Ascending aorta (tissue), 2 donors: ENCODE results near the gene CYP27C1. TPM values are rescaled to one million over a fixed set of nuclear protein-coding genes. Genes with fewer than 3 reads are reported as not detected.

Experiments
- DNase-seq, 2 donors: peaks; one replicate each; pipeline ENCODE4 v3.0.0-alpha.2; 2019; ENCODE audit warnings: low spot score in 2 of 2
- H3K27ac ChIP-seq, 2 donors: fragments of 200-600 bp; sonication (generic); one replicate each; pipeline ENCODE4 v1.5.1; 2016 to 2017; ENCODE audit warnings: mild to moderate bottlenecking in 1 of 2
- H3K27me3 ChIP-seq: fragments of 200-600 bp; sonication (generic); one replicate; pipeline ENCODE4 v1.5.1; 2017
- H3K36me3 ChIP-seq, 2 donors: fragments of 200-600 bp; sonication (generic); one replicate each; pipeline ENCODE4 v1.5.1; 2016
- H3K4me1 ChIP-seq, 2 donors: fragments of 200-600 bp; sonication (generic); one replicate each; pipeline ENCODE4 v1.5.1; 2016 to 2017; ENCODE audit warnings: mild to moderate bottlenecking in 1 of 2
- H3K4me3 ChIP-seq, 2 donors: fragments of 200-600 bp; sonication (generic); one replicate each; pipeline ENCODE4 v1.5.1; 2016 to 2017; ENCODE audit warnings: mild to moderate bottlenecking in 1 of 2
- H3K9me3 ChIP-seq, 2 donors: fragments of 200-600 bp; sonication (generic); one replicate each; pipeline ENCODE4 v1.5.1; 2016
- CTCF ChIP-seq, 3 experiments: fragments of 200-600 bp in 2 of 3; fragments of 450-650 bp in 1 of 3; sonication (generic) in 2 of 3; IDR thresholded peaks; one replicate each; pipeline ENCODE4 v1.5.1; 2016 to 2019; ENCODE audit warnings: antibody characterized with exemption in 3 of 3, mild to moderate bottlenecking in 1 of 3, moderate library complexity in 1 of 3
- intact Hi-C: fragments of 100-400 bp; cut with DNase I; formaldehyde crosslinking; loops from one replicate; pipeline ENCODE4 v1.15.1; 2023
- total RNA-seq: library from RNA; depleted of rRNA; stranded (reverse); fragments of >200 nt; gene quantifications from one replicate; pipeline ENCODE4 v1.1.0, GENCODE V29; 2016

CYP27C1 gene
- total RNA-seq, 1 donor from 2014 or later, result not detected

GRCh38 chr2:127187081-127187775, 32.9 kb downstream of the CYP27C1 start:
- Histone ChIP-seq H3K9me3 (no peaks in the 10 kb centered on the region), H3K27me3 (no peaks in the 10 kb centered on the region), H3K36me3 (no peaks in the 10 kb centered on the region), H3K27ac (no peak overlapping the region), H3K4me1 (no peaks in the 10 kb centered on the region), H3K4me3 (no peak overlapping the region)
- intact Hi-C loops, result no loop called here
- no peak for TF ChIP-seq CTCF (IDR thresholded peaks at IDR 0.05)
- DNase-seq, result peak in 1 of 2 donors; percentile 53

GRCh38 chr2:127185705-127186104, 34.4 kb downstream of the CYP27C1 start:
- no peak for DNase-seq
- intact Hi-C loops, result no loop called here
- Histone ChIP-seq H3K36me3 (no peaks in the 10 kb centered on the region), H3K4me1 (no peaks in the 10 kb centered on the region), H3K27ac (no peak overlapping the region), H3K4me3 (no peak overlapping the region), H3K9me3 (no peaks in the 10 kb centered on the region), H3K27me3 (no peaks in the 10 kb centered on the region)
- TF ChIP-seq CTCF (IDR thresholded peaks at IDR 0.05), result no peak

GRCh38 chr2:127185093-127185492, 35.0 kb downstream of the CYP27C1 start:
- Histone ChIP-seq H3K27me3 (no peaks in the 10 kb centered on the region), H3K36me3 (no peaks in the 10 kb centered on the region), H3K4me1 (no peaks in the 10 kb centered on the region), H3K27ac (no peak overlapping the region), H3K9me3 (no peaks in the 10 kb centered on the region), H3K4me3 (no peak overlapping the region)
- intact Hi-C loops, result no loop called here
- peak in 1 of 2 donors; percentile 56 for DNase-seq
- TF ChIP-seq CTCF (IDR thresholded peaks at IDR 0.05), result no peak

GRCh38 chr2:127183771-127184170, 36.3 kb downstream of the CYP27C1 start:
- no peaks in the 10 kb centered on the region for H3K4me1 ChIP-seq
- H3K27me3 ChIP-seq, result no peaks in the 10 kb centered on the region
- H3K4me3 ChIP-seq, result no peak overlapping the region
- H3K36me3 ChIP-seq, result no peaks in the 10 kb centered on the region
- no peak overlapping the region for H3K27ac ChIP-seq
- no peak for TF ChIP-seq CTCF (IDR thresholded peaks at IDR 0.05)
- peak in 1 of 2 donors; percentile 11 for DNase-seq
- no peaks in the 10 kb centered on the region for H3K9me3 ChIP-seq
- intact Hi-C loops, result no loop called here

GRCh38 chr2:127182626-127183458, 37.3 kb downstream of the CYP27C1 start:
- peak in 1 of 2 donors; percentile 40 for DNase-seq
- no peaks in the 10 kb centered on the region for H3K36me3 ChIP-seq

More at GRCh38 chr2:127182626-127183458, 37.3 kb downstream of the CYP27C1 start:
- Histone ChIP-seq H3K27me3 (no peaks in the 10 kb centered on the region), H3K9me3 (no peaks in the 10 kb centered on the region), H3K4me1 (no peaks in the 10 kb centered on the region), H3K27ac (no peak overlapping the region), H3K4me3 (no peak overlapping the region)
- intact Hi-C loops, result no loop called here
- no peak for TF ChIP-seq CTCF (IDR thresholded peaks at IDR 0.05)
